ENCODE measurements around the gene TENM3.

TENM3 gene

GRCh38 chr4:182556580-182556979 is 313.4 kb downstream of the TENM3 start:
- Histone ChIP-seq H3K4me1 (ENCODE audit: insufficient read depth, low read length) (no peaks in the 10 kb centered on the region), H3K4me3 (ENCODE audit: low read depth in 1 of 2, low read length in 2 of 2) (no peak overlapping the region), H3K9me3 (ENCODE audit: insufficient read depth, low read length, severe bottlenecking) (no peaks in the 10 kb centered on the region), H3K9ac (ENCODE audit: low read depth, low read length) (no peak overlapping the region), H3K36me3 (ENCODE audit: insufficient read depth, low read length) (no peaks in the 10 kb centered on the region), H3K79me2 (ENCODE audit: insufficient read depth, low read length) (no peaks in the 10 kb centered on the region), H3K4me2 (ENCODE audit: insufficient read depth, low read length) (no peak overlapping the region), H4K20me1 (ENCODE audit: insufficient read depth, low read length) (no peaks in the 10 kb centered on the region), H2AFZ (ENCODE audit: low read depth, low read length) (no peak overlapping the region), H3K27ac (ENCODE audit: low read length) (no peak overlapping the region), H3K27me3 (ENCODE audit: insufficient read depth, low read length, poor library complexity) (no peaks in the 10 kb centered on the region)
- ATAC-seq (ENCODE audit: insufficient read depth, low read depth) (no peak), DNase-seq (no peak)
- no peak for TF ChIP-seq EZH2 (IDR thresholded peaks at IDR 0.05; ENCODE audit: borderline replicate concordance, low read depth, low read length, severe bottlenecking)
- TF ChIP-seq CTCF (IDR thresholded peaks at IDR 0.05; ENCODE audit: borderline replicate concordance, extremely low read depth, low read length, poor library complexity, severe bottlenecking), result no peak

- no peaks in the 10 kb centered on the region for H3K27me3 ChIP-seq (ENCODE audit: insufficient read depth, low read length, poor library complexity)
- no peaks in the 10 kb centered on the region for H4K20me1 ChIP-seq (ENCODE audit: insufficient read depth, low read length)
- no peaks in the 10 kb centered on the region for H3K79me2 ChIP-seq (ENCODE audit: insufficient read depth, low read length)
- no peak overlapping the region for H3K9ac ChIP-seq (ENCODE audit: low read depth, low read length)
- ATAC-seq (ENCODE audit: insufficient read depth, low read depth) (no peak), DNase-seq (no peak)
- no peak overlapping the region for H3K27ac ChIP-seq (ENCODE audit: low read length)
- no peaks in the 10 kb centered on the region for H3K4me1 ChIP-seq (ENCODE audit: insufficient read depth, low read length)
- H3K4me2 ChIP-seq (ENCODE audit: insufficient read depth, low read length), result no peak overlapping the region
- H2AFZ ChIP-seq (ENCODE audit: low read depth, low read length), result no peak overlapping the region
- H3K9me3 ChIP-seq (ENCODE audit: insufficient read depth, low read length, severe bottlenecking), result no peaks in the 10 kb centered on the region
- no peak for TF ChIP-seq CTCF (IDR thresholded peaks at IDR 0.05; ENCODE audit: borderline replicate concordance, extremely low read depth, low read length, poor library complexity, severe bottlenecking)
- no peak for TF ChIP-seq EZH2 (IDR thresholded peaks at IDR 0.05; ENCODE audit: borderline replicate concordance, low read depth, low read length, severe bottlenecking)
- H3K4me3 ChIP-seq (ENCODE audit: low read depth in 1 of 2, low read length in 2 of 2), result no peak overlapping the region
- no peaks in the 10 kb centered on the region for H3K36me3 ChIP-seq (ENCODE audit: insufficient read depth, low read length)
Measured at GRCh38 chr4:182560358-182560757, 317.2 kb downstream of the TENM3 start.

GRCh38 chr4:182562350-182562749 is 319.1 kb downstream of the TENM3 start:
- Histone ChIP-seq H3K4me1 (ENCODE audit: insufficient read depth, low read length) (no peaks in the 10 kb centered on the region), H3K9ac (ENCODE audit: low read depth, low read length) (no peak overlapping the region), H2AFZ (ENCODE audit: low read depth, low read length) (no peak overlapping the region), H3K27me3 (ENCODE audit: insufficient read depth, low read length, poor library complexity) (no peaks in the 10 kb centered on the region), H3K36me3 (ENCODE audit: insufficient read depth, low read length) (no peaks in the 10 kb centered on the region), H3K4me3 (ENCODE audit: low read depth in 1 of 2, low read length in 2 of 2) (no peak overlapping the region), H3K79me2 (ENCODE audit: insufficient read depth, low read length) (no peaks in the 10 kb centered on the region), H3K27ac (ENCODE audit: low read length) (no peak overlapping the region), H3K4me2 (ENCODE audit: insufficient read depth, low read length) (no peak overlapping the region), H4K20me1 (ENCODE audit: insufficient read depth, low read length) (no peaks in the 10 kb centered on the region), H3K9me3 (ENCODE audit: insufficient read depth, low read length, severe bottlenecking) (no peaks in the 10 kb centered on the region)
- ATAC-seq (ENCODE audit: insufficient read depth, low read depth) (no peak), DNase-seq (no peak)
- TF ChIP-seq EZH2 (IDR thresholded peaks at IDR 0.05; ENCODE audit: borderline replicate concordance, low read depth, low read length, severe bottlenecking), result no peak
- no peak for TF ChIP-seq CTCF (IDR thresholded peaks at IDR 0.05; ENCODE audit: borderline replicate concordance, extremely low read depth, low read length, poor library complexity, severe bottlenecking)
